Measurements from ENCODE around the gene EPHB2.

Gene EPHB2

DNA sequence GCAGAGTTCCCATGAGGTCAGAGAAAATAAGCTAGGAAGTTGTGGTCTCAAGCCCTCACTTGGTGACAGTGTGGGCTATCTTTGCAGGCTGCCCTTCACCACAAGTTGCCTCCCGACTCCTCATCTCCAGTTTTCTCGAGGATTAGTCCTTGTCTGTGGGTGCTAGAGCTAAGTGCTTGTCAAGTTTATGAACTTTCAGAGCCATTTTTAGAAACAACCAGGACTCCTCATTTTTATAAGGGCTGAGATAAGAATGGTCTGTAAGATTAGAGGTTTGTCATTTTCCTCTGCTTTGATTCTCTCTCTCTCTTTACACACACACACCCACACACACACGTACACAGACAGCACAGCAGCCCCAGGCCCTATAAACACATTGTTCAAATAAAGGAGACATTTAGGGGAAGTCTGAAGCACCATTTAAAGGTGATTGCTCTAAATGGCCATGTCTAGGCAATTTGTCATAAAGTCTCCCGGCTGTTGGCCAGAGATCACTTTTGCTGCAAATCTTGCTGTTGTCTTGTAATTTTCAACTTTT is 134.8 kb downstream of the EPHB2 start:
- H3K9ac ChIP-seq (ENCODE audit: low read length) = no peak overlapping the region
- no peaks in the 10 kb centered on the region for H3K9me3 ChIP-seq (replicated peaks; ENCODE audit: insufficient read depth, low read length)
- H3K4me2 ChIP-seq (ENCODE audit: low read depth, low read length) = no peak overlapping the region
- H3K36me3 ChIP-seq (replicated peaks; ENCODE audit: insufficient read depth, low read length) = no peaks in the 10 kb centered on the region
- no peaks in the 10 kb centered on the region for H3F3A ChIP-seq (ENCODE audit: insufficient read depth, low read length)
- no peaks in the 10 kb centered on the region for H3K4me1 ChIP-seq (ENCODE audit: low read length)
- DNase-seq = no peak
- H3K9me2 ChIP-seq (replicated peaks; ENCODE audit: insufficient read depth, low read length) = no peaks in the 10 kb centered on the region
- H2AFZ ChIP-seq (ENCODE audit: low read length) = no peak overlapping the region
- TF ChIP-seq, protein P1, sequence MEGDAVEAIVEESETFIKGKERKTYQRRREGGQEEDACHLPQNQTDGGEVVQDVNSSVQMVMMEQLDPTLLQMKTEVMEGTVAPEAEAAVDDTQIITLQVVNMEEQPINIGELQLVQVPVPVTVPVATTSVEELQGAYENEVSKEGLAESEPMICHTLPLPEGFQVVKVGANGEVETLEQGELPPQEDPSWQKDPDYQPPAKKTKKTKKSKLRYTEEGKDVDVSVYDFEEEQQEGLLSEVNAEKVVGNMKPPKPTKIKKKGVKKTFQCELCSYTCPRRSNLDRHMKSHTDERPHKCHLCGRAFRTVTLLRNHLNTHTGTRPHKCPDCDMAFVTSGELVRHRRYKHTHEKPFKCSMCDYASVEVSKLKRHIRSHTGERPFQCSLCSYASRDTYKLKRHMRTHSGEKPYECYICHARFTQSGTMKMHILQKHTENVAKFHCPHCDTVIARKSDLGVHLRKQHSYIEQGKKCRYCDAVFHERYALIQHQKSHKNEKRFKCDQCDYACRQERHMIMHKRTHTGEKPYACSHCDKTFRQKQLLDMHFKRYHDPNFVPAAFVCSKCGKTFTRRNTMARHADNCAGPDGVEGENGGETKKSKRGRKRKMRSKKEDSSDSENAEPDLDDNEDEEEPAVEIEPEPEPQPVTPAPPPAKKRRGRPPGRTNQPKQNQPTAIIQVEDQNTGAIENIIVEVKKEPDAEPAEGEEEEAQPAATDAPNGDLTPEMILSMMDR (IDR thresholded peaks at IDR 0.05; ENCODE audit: low read length) = no peak
- TF ChIP-seq EZH2phosphoT487 (IDR thresholded peaks at IDR 0.05; ENCODE audit: low read length) = no peak
- no peak for TF ChIP-seq EZH2 (optimal IDR thresholded peaks at IDR 0.05; ENCODE audit: low read depth, low read length)
- peaks cover 99% of the 10 kb centered on the region for H3K27me3 ChIP-seq (replicated peaks; ENCODE audit: insufficient read depth, low read length)
- no peaks in the 10 kb centered on the region for H3K79me2 ChIP-seq (ENCODE audit: low read length)
- H3K27ac ChIP-seq (ENCODE audit: low read length) = no peak overlapping the region
- no peak overlapping the region for H3K4me3 ChIP-seq (ENCODE audit: low read length)
- H4K20me1 ChIP-seq (ENCODE audit: insufficient read depth, low read length) = no peaks in the 10 kb centered on the region

DNA sequence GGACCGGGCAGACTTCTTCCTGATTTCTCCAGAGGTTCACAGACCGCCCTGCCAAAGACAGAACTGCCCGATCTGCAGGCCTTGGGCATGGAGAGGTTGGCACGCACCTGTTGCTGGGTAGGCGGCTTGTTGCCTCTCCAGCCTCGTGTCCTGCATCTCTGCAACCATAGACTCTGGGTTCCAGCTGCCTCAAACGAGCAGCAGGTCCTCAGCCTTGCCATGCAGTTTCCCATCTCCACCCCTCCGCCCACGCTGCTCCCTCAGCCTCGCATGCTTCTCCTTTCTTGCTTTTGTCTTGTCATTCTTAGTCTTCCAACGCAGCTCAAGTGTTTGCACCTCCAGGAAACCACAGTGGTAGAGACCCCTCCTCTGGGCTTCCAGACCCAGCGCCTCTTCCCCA is 135.8 kb downstream of the EPHB2 start:
- H3K4me2 ChIP-seq (ENCODE audit: low read depth, low read length) = no peak overlapping the region
- no peak for DNase-seq

DNA sequence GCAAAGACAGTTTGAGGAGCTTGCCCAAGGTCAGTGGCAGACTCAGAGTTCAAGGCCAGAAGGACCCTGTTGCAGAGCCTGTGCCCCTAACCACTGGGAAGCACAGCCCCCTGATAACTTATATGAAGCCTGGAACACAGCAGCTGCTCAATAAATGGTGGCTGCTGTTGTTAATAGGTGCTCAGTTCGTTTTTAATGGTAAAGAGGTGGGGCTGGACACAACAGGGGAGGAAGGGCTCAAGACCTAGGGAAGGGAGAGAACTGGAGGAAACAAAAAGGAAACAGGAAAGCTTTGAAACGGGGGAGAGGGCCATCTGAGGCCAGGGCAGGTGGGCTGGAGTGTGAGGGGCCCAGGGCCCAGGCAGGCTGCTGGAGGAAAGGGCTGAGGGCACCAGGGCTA is 136.6 kb downstream of the EPHB2 start:
- no peaks in the 10 kb centered on the region for H3K9me2 ChIP-seq (replicated peaks; ENCODE audit: insufficient read depth, low read length)
- no peaks in the 10 kb centered on the region for H3K36me3 ChIP-seq (replicated peaks; ENCODE audit: insufficient read depth, low read length)
- H3K27me3 ChIP-seq (replicated peaks; ENCODE audit: insufficient read depth, low read length) = peaks cover 99% of the 10 kb centered on the region
- TF ChIP-seq, protein P1 (IDR thresholded peaks at IDR 0.05; ENCODE audit: low read length) = no peak
- TF ChIP-seq EZH2phosphoT487 (IDR thresholded peaks at IDR 0.05; ENCODE audit: low read length) (no peak), EZH2 (optimal IDR thresholded peaks at IDR 0.05; ENCODE audit: low read depth, low read length) (no peak)
- DNase-seq = no peak
- no peaks in the 10 kb centered on the region for H3K79me2 ChIP-seq (ENCODE audit: low read length)
- H3K9ac ChIP-seq (ENCODE audit: low read length) = no peak overlapping the region
- no peaks in the 10 kb centered on the region for H3K9me3 ChIP-seq (replicated peaks; ENCODE audit: insufficient read depth, low read length)
- H4K20me1 ChIP-seq (ENCODE audit: insufficient read depth, low read length) = no peaks in the 10 kb centered on the region
- H3F3A ChIP-seq (ENCODE audit: insufficient read depth, low read length) = no peaks in the 10 kb centered on the region
- H3K4me1 ChIP-seq (ENCODE audit: low read length) = no peaks in the 10 kb centered on the region
- H2AFZ ChIP-seq (ENCODE audit: low read length) = no peak overlapping the region
- no peak overlapping the region for H3K4me3 ChIP-seq (ENCODE audit: low read length)
- H3K4me2 ChIP-seq (ENCODE audit: low read depth, low read length) = no peak overlapping the region
- no peak overlapping the region for H3K27ac ChIP-seq (ENCODE audit: low read length)

More for the DNA sequence above, 135.8 kb downstream of the EPHB2 start:
- Histone ChIP-seq H3F3A (ENCODE audit: insufficient read depth, low read length) (no peaks in the 10 kb centered on the region), H3K27me3 (replicated peaks; ENCODE audit: insufficient read depth, low read length) (peaks cover 99% of the 10 kb centered on the region), H3K9ac (ENCODE audit: low read length) (no peak overlapping the region), H3K36me3 (replicated peaks; ENCODE audit: insufficient read depth, low read length) (no peaks in the 10 kb centered on the region), H3K4me1 (ENCODE audit: low read length) (no peaks in the 10 kb centered on the region), H2AFZ (ENCODE audit: low read length) (no peak overlapping the region), H3K9me3 (replicated peaks; ENCODE audit: insufficient read depth, low read length) (no peaks in the 10 kb centered on the region), H3K9me2 (replicated peaks; ENCODE audit: insufficient read depth, low read length) (no peaks in the 10 kb centered on the region), H3K79me2 (ENCODE audit: low read length) (no peaks in the 10 kb centered on the region), H3K27ac (ENCODE audit: low read length) (no peak overlapping the region), H3K4me3 (ENCODE audit: low read length) (no peak overlapping the region), H4K20me1 (ENCODE audit: insufficient read depth, low read length) (no peaks in the 10 kb centered on the region)
- TF ChIP-seq, protein P1 (IDR thresholded peaks at IDR 0.05; ENCODE audit: low read length) = no peak
- TF ChIP-seq EZH2 (optimal IDR thresholded peaks at IDR 0.05; ENCODE audit: low read depth, low read length) (no peak), EZH2phosphoT487 (IDR thresholded peaks at IDR 0.05; ENCODE audit: low read length) (no peak)

Data from MM.1S (cell line).